ENCODE data around the gene HOXC9.
"Not testable (repeated sequence)": the region's sequence is repeated elsewhere in the genome, so short reads cannot be mapped to it uniquely, and the experiment has no call there.

The HOXC9 gene

GRCh38 chr12:54034785-54035310 is 34.9 kb downstream of the HOXC9 start:
- no peak overlapping the region for H3K4me3 ChIP-seq (ENCODE audit: low read length)

DNA sequence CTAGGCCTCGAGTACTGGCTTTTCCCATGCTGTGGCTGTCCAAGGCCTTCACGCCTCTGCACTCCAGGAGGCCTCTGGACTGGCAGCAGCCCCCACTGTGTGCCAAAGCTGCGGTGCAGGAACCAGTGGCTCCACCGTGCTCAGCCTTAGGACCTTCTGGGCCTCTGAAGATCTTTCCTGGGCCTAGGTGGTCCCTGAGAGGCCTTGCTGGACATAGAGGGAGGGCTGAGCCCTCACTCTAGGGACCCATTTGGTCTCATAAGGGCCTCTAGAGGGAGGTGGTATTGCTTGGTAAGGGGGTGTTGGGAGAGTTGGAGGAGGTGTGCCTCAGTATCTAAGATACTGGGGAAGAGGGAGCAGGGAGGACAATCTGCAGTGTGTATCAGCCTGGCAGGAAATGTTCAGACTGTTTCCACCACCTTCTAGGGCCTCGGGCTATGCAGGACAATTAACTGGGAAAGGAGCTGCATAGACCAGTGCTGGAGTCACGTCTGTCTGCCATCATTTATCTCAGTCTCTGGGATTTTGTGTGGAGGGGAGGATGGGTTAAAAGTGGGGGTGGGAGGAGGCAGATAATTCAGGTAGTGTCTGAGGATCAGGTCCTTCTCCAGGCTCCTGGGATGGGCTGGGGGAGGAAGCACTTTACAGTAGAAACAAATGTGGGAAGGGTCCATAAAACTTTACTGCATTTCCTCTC is 35.8 kb downstream of the HOXC9 start:
- H2AFZ ChIP-seq (ENCODE audit: low read depth, low read length), result no peak overlapping the region
- no peaks in the 10 kb centered on the region for H3K4me1 ChIP-seq (ENCODE audit: insufficient read depth, low read length)
- H3K9me3 ChIP-seq (ENCODE audit: low read length), result peaks cover 2% of the 10 kb centered on the region
- no peaks in the 10 kb centered on the region for H3K36me3 ChIP-seq (ENCODE audit: insufficient read depth, low read length)
- H3K27me3 ChIP-seq (ENCODE audit: insufficient read depth, low read length), result peaks cover 97% of the 10 kb centered on the region
- H3K4me3 ChIP-seq (ENCODE audit: low read length), result no peak overlapping the region

More at GRCh38 chr12:54034785-54035310, 34.9 kb downstream of the HOXC9 start:
- no peaks in the 10 kb centered on the region for H3K36me3 ChIP-seq (ENCODE audit: insufficient read depth, low read length)
- H2AFZ ChIP-seq (ENCODE audit: low read depth, low read length), result no peak overlapping the region
- H3K9me3 ChIP-seq (ENCODE audit: low read length), result peaks cover 2% of the 10 kb centered on the region
- peaks cover 96% of the 10 kb centered on the region for H3K27me3 ChIP-seq (ENCODE audit: insufficient read depth, low read length)
- no peaks in the 10 kb centered on the region for H3K4me1 ChIP-seq (ENCODE audit: insufficient read depth, low read length)

DNA sequence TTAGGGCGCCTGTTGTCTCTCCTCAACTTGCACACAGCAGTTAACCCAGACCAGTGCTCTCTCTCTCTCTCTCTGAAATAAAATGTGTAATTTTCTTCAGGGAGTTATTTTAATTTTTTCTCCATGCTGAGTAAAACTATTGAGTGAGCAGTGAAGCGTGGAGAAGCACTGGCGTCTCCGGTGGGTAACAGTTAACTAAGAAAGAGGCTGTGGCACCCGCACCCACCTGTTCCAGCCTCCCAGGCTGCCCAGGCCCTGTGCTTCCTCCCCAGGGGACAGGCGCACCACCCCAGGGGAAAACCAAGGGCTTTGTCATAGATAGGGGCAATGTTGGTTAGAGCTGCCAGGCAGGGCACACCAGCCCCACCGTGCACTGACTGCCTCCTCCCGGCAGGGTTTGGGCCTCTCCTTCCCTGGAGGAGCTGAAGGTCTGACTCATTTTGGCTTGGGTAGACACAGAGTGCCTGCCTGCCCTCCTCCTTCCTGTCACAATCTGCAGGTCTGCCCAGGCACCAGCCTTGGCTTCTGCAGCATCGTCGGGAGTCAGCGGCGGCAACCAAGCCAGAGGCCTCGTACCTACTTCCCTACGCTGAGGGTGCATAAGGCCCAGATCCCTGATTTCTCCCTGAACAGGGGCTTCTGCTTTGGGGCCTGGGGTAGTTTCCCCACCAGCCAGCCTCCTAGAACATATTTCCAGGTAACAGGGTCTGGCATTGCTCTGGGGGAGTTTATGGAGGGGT is 36.8 kb downstream of the HOXC9 start:
- Histone ChIP-seq H3K36me3 (ENCODE audit: insufficient read depth, low read length) (no peaks in the 10 kb centered on the region), H3K4me1 (ENCODE audit: insufficient read depth, low read length) (no peaks in the 10 kb centered on the region), H3K9me3 (ENCODE audit: low read length) (peaks cover 2% of the 10 kb centered on the region), H3K27me3 (ENCODE audit: insufficient read depth, low read length) (peaks cover 96% of the 10 kb centered on the region), H3K4me3 (ENCODE audit: low read length) (no peak overlapping the region), H2AFZ (ENCODE audit: low read depth, low read length) (no peak overlapping the region)

- H3K4me1 ChIP-seq (ENCODE audit: insufficient read depth, low read length), result no peaks in the 10 kb centered on the region
- no peaks in the 10 kb centered on the region for H3K36me3 ChIP-seq (ENCODE audit: insufficient read depth, low read length)
- H3K4me3 ChIP-seq (ENCODE audit: low read length), result no peak overlapping the region
- H3K9me3 ChIP-seq (ENCODE audit: low read length), result peaks cover 2% of the 10 kb centered on the region
- no peak overlapping the region for H2AFZ ChIP-seq (ENCODE audit: low read depth, low read length)
- peaks cover 94% of the 10 kb centered on the region for H3K27me3 ChIP-seq (ENCODE audit: insufficient read depth, low read length)
Observed at GRCh38 chr12:54037360-54038283, 37.7 kb downstream of the HOXC9 start.

GRCh38 chr12:54038284-54038870 is 38.4 kb downstream of the HOXC9 start:
- H3K4me1 ChIP-seq (ENCODE audit: insufficient read depth, low read length), result no peaks in the 10 kb centered on the region

GRCh38 chr12:54038871-54039414 is 39.0 kb downstream of the HOXC9 start:
- peaks cover 97% of the 10 kb centered on the region for H3K27me3 ChIP-seq (ENCODE audit: insufficient read depth, low read length)
- no peak overlapping the region for H3K4me3 ChIP-seq (ENCODE audit: low read length)
- no peaks in the 10 kb centered on the region for H3K4me1 ChIP-seq (ENCODE audit: insufficient read depth, low read length)
- no peaks in the 10 kb centered on the region for H3K36me3 ChIP-seq (ENCODE audit: insufficient read depth, low read length)
- no peak overlapping the region for H2AFZ ChIP-seq (ENCODE audit: low read depth, low read length)
- H3K9me3 ChIP-seq (ENCODE audit: low read length), result no peaks in the 10 kb centered on the region

More at GRCh38 chr12:54038284-54038870, 38.4 kb downstream of the HOXC9 start:
- no peak overlapping the region for H2AFZ ChIP-seq (ENCODE audit: low read depth, low read length)
- no peak overlapping the region for H3K4me3 ChIP-seq (ENCODE audit: low read length)
- no peaks in the 10 kb centered on the region for H3K9me3 ChIP-seq (ENCODE audit: low read length)
- peaks cover 94% of the 10 kb centered on the region for H3K27me3 ChIP-seq (ENCODE audit: insufficient read depth, low read length)
- no peaks in the 10 kb centered on the region for H3K36me3 ChIP-seq (ENCODE audit: insufficient read depth, low read length)

- peaks cover 98% of the 10 kb centered on the region for H3K27me3 ChIP-seq (ENCODE audit: insufficient read depth, low read length)
Observed at GRCh38 chr12:54039417-54040147, 39.6 kb downstream of the HOXC9 start.

DNA sequence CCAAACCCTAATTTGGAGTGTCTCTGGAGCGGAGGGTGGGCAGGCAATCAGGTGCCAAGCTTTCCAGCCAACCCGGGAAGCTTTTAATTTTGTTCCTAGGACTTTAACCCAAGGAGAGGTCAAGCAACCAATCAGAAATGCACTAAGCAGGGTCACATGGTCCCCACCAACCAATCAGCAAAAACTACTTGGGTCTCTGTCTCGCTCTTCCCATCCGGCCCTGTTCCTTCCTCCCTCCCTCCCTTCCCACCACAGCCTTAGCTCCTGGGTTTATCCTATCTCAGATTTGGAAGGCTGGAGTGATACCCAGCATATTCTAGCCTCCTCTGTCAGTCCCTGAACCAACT is 40.2 kb downstream of the HOXC9 start:
- no peaks in the 10 kb centered on the region for H3K9me3 ChIP-seq (ENCODE audit: low read length)
- H3K4me3 ChIP-seq (ENCODE audit: low read length), result no peak overlapping the region
- no peaks in the 10 kb centered on the region for H3K4me1 ChIP-seq (ENCODE audit: insufficient read depth, low read length)
- peaks cover 98% of the 10 kb centered on the region for H3K27me3 ChIP-seq (ENCODE audit: insufficient read depth, low read length)
- H3K36me3 ChIP-seq (ENCODE audit: insufficient read depth, low read length), result no peaks in the 10 kb centered on the region
- no peak overlapping the region for H2AFZ ChIP-seq (ENCODE audit: low read depth, low read length)

More at GRCh38 chr12:54039417-54040147, 39.6 kb downstream of the HOXC9 start:
- Histone ChIP-seq H3K4me1 (ENCODE audit: insufficient read depth, low read length) (no peaks in the 10 kb centered on the region), H3K4me3 (ENCODE audit: low read length) (no peak overlapping the region), H3K36me3 (ENCODE audit: insufficient read depth, low read length) (no peaks in the 10 kb centered on the region), H2AFZ (ENCODE audit: low read depth, low read length) (no peak overlapping the region), H3K9me3 (ENCODE audit: low read length) (no peaks in the 10 kb centered on the region)

- no peaks in the 10 kb centered on the region for H3K4me1 ChIP-seq (ENCODE audit: insufficient read depth, low read length)
- H3K27me3 ChIP-seq (ENCODE audit: insufficient read depth, low read length), result peaks cover 98% of the 10 kb centered on the region
- no peak overlapping the region for H2AFZ ChIP-seq (ENCODE audit: low read depth, low read length)
- H3K4me3 ChIP-seq (ENCODE audit: low read length), result no peak overlapping the region
- no peaks in the 10 kb centered on the region for H3K9me3 ChIP-seq (ENCODE audit: low read length)
- H3K36me3 ChIP-seq (ENCODE audit: insufficient read depth, low read length), result no peaks in the 10 kb centered on the region
Observed at GRCh38 chr12:54040648-54041047, 40.7 kb downstream of the HOXC9 start.

DNA sequence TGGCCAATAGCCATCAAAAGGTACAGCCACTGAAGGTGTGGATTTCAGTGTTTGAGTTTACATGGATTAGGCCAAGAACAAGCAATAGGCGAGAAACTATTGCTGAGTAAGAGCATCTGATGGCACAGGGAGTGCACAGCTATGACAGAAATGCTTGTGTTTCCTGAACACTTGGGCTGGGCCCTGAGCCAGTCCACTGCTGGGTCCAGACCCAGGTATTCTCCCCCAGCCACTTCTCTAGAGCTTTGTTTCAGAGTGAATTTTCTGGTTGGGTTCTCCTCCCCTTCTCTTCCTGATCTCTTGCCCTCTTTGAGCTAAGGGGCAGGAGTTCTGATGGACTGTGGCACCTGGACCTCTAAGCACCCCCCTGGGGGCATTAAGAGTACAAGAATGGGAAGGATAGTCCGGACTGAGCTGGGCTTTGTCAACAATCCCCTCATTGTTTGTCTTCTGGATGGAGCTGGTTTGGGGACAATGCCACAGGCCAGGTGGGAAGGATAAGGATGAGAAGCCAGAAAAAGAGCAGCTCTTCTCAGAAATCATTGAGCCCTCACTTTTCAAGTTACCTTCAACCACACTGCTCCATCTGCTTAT is 41.2 kb downstream of the HOXC9 start:
- Histone ChIP-seq H3K27me3 (ENCODE audit: insufficient read depth, low read length) (peaks cover 98% of the 10 kb centered on the region), H3K4me3 (ENCODE audit: low read length) (no peak overlapping the region), H3K4me1 (ENCODE audit: insufficient read depth, low read length) (no peaks in the 10 kb centered on the region), H3K36me3 (ENCODE audit: insufficient read depth, low read length) (no peaks in the 10 kb centered on the region), H2AFZ (ENCODE audit: low read depth, low read length) (no peak overlapping the region), H3K9me3 (ENCODE audit: low read length) (no peaks in the 10 kb centered on the region)

GRCh38 chr12:54042033-54042432 is 42.1 kb downstream of the HOXC9 start:
- not testable (repeated sequence) for H3K9me3 ChIP-seq (ENCODE audit: low read length); H2AFZ ChIP-seq (ENCODE audit: low read depth, low read length); H3K36me3 ChIP-seq (ENCODE audit: insufficient read depth, low read length); H3K4me3 ChIP-seq (ENCODE audit: low read length); H3K4me1 ChIP-seq (ENCODE audit: insufficient read depth, low read length)
- H3K27me3 ChIP-seq (ENCODE audit: insufficient read depth, low read length), result peaks cover 98% of the 10 kb centered on the region

Data from neuron (in vitro differentiated cells).